Endometrium (tissue), 2 donors: ENCODE measurements around the gene SPRED2.
"Not testable (repeated sequence)": the region's sequence is repeated elsewhere in the genome, so short reads cannot be mapped to it uniquely, and the experiment has no call there.

Experiments
- FAIRE-seq: peaks from 2 replicates; lab custom pipeline; 2012; peaks lifted over from hg19 to GRCh38; lab: Jason Lieb, UNC
- donor health status: control.
- donor health status: control.

SPRED2 gene

GRCh38 chr2:65340898-65341681 lies 91.3 kb downstream of the SPRED2 start:
- FAIRE-seq = no peak

- FAIRE-seq = no peak
These were observed 92.8 kb downstream of the SPRED2 start for GRCh38 chr2:65339648-65340047.

GRCh38 chr2:65338830-65339495 lies 93.4 kb downstream of the SPRED2 start:
- FAIRE-seq = not testable (repeated sequence)

- not testable (repeated sequence) for FAIRE-seq
These were observed 94.5 kb downstream of the SPRED2 start for GRCh38 chr2:65337915-65338314.

GRCh38 chr2:65334714-65335113 lies 97.7 kb downstream of the SPRED2 start:
- FAIRE-seq = no peak

DNA sequence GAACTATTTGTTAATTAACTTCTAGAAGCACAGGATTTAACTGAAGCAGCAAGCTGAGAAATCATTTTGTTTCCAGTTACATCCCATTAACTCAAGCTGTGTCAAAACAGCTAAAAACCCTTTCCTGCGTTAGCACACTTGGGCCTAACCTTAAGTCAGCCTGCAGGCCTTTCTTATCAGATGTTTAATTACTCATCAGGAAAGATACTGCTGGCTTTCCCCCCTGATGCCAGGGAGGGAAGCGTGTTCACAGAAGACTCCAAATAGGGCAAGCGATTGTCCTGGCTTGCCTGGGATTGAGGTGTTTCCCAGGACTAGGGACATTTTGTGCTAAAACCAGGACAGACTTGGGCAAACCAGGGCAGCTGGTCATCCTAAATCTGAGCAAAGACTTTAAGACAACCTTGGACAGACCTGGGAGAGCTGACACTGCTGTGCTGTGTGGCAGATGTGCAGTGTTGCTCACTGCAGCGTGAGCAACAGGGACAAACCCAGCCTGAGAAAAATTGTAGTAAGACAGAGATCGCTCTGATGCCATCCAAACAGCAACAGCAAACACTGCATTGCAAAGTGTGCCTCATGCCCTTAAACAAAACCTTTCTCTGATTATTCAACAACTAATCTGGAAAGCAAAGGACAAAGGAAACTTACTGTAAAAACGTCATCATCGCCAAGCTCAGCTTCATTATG lies 100.9 kb downstream of the SPRED2 start:
- no peak for FAIRE-seq

GRCh38 chr2:65329525-65329924 lies 102.9 kb downstream of the SPRED2 start:
- FAIRE-seq = no peak

- FAIRE-seq = no peak
These were observed 106.1 kb downstream of the SPRED2 start for GRCh38 chr2:65326276-65326675.

GRCh38 chr2:65325066-65325465 lies 107.3 kb downstream of the SPRED2 start:
- FAIRE-seq = no peak

GRCh38 chr2:65320946-65321345 lies 111.5 kb downstream of the SPRED2 start:
- FAIRE-seq = no peak

DNA sequence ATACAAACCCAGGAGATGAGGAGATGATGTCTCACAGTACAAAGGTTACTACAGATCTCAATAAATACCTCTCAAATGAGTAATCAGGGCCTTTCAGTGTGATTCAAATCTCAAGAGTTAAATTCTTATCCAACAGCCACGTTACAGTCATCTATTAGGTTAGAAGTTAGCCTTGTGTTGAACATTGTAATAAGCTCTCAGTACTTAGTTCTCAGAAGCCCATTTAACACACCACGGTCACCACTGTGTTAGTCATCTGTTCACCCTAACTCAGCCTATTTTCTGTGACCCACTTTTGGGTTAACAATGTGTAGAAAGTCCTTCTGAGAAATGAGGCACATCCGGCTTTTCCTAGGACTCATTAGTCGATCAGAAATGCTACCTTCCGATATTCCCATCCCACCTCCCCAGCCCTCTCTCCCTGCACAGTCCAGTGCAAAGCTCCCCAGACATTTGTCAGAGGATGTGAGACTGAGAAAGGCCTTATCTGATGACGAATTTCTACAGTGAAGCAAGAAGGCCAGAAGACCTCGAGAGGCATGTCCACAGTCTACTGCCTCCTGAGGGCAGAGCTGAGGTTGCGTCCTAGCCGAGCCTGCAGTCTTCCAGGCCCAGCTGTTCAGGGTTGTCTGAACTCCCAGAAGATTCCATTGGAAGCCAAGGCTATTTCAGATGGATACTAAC lies 112.2 kb downstream of the SPRED2 start:
- no peak for FAIRE-seq

DNA sequence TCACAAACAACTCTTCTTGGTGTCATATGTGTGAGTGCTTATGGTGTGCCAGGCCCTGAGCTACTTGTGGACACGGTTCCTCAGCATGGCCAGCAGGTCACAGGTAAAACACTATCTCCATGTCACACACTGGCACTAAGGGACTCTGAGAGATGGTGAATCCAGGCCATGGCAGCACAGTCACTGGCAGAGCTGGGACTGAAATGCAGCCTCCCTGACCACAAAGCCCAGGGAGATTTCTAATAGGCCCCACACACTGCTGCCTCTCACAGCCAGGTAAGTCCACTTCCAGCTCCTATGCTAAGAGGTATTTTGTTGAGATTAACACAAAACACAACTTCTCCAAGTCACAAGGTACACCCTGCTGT lies 112.7 kb downstream of the SPRED2 start:
- no peak for FAIRE-seq

- FAIRE-seq = no peak
These were observed 113.2 kb downstream of the SPRED2 start for GRCh38 chr2:65319072-65319673.

GRCh38 chr2:65317841-65318240 lies 114.6 kb downstream of the SPRED2 start:
- FAIRE-seq = no peak

- FAIRE-seq = not testable (repeated sequence)
These were observed 115.0 kb downstream of the SPRED2 start for GRCh38 chr2:65317351-65317750.

GRCh38 chr2:65316072-65316471 lies 116.3 kb downstream of the SPRED2 start:
- no peak for FAIRE-seq

- FAIRE-seq = no peak
These were observed 117.5 kb downstream of the SPRED2 start for GRCh38 chr2:65314801-65315441.

GRCh38 chr2:65313954-65314256 lies 118.5 kb downstream of the SPRED2 start:
- FAIRE-seq = no peak

- no peak for FAIRE-seq
These were observed 119.1 kb downstream of the SPRED2 start for GRCh38 chr2:65313126-65313953.

DNA sequence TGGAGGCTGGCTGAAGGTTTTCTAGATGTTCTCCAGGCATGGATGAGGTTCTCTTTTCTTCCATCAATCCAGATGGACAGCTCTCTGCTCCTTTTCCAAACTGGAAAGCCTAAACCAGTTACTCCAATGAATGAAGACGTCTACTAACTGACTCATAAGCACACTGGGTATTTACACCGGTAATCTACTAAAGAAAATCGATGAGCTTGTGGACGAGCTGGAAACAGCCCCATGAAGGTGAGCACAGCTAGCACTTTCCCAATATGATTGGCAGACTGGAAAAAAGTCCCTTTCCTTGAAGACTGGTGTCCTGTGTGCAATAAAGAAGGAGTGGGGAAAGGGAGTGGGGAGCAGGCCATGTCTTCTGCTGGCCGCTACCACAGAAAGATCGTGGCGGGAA lies 120.8 kb downstream of the SPRED2 start:
- no peak for FAIRE-seq

GRCh38 chr2:65311049-65311448 lies 121.3 kb downstream of the SPRED2 start:
- FAIRE-seq = no peak
